H1 (cell line): ENCODE measurements around the gene LCN15. TPM values are rescaled to one million over a fixed set of nuclear protein-coding genes. Genes with fewer than 3 reads are reported as not detected.

Source experiments
- CHD7 ChIP-seq: fragments of 300-600 bp; sonication (generic); IDR thresholded peaks from 2 replicates; pipeline ENCODE4 v1.7.1; 2012; ENCODE audit warnings: low read length, moderate library complexity, mild to moderate bottlenecking, inconsistent platforms; ENCODE audit not compliant: insufficient replicate concordance
- CTCF ChIP-seq, 3 experiments: IDR thresholded peaks; 1 replicate in 2 of 3; 2 replicates in 1 of 3; pipeline versions ENCODE4 v1.5.1 to v1.6.1; 2011; ENCODE audit warnings: low read length in 3 of 3, mild to moderate bottlenecking in 3 of 3, inconsistent platforms in 2 of 3, low read depth in 1 of 3, moderate library complexity in 1 of 3; ENCODE audit not compliant: insufficient read depth in 1 of 3; ENCODE audit errors: control extremely low read depth in 1 of 3
- polyA plus RNA-seq, 7 experiments: library from polyadenylated mRNA; depleted of rRNA in 3 of 7; stranded (reverse) in 5 of 7; unstranded in 2 of 7; fragments of >200 nt in 5 of 7; fragments of 200-250 nt in 2 of 7; gene quantifications; 1 replicate in 5 of 7; 2 replicates in 1 of 7; 4 replicates in 1 of 7; pipeline versions ENCODE4 v1.2.1 to v1.2.3, GENCODE V29; 2011 to 2013; ENCODE audit warnings: missing spikeins in 2 of 7, mixed read lengths in 2 of 7
- total RNA-seq: library from RNA; stranded (reverse); fragmentation: NEBNext Ultra II Directional; extraction: Animal tissue kit (Norgen Biotek cat#: 25700); gene quantifications from 2 replicates; pipeline ENCODE4 v1.2.1, GENCODE V29; 2021

LCN15 gene
- total and polyA plus RNA-seq, 2 of the 8 experiments (the other 6 are each of a cell fraction or from before 2014, with no cell fraction given) = 0.08 to 0.47 TPM

GRCh38 chr9:136750526-136750925 is 13.8 kb downstream of the LCN15 start (continued):
- no peak for TF ChIP-seq CHD7
- no peak for TF ChIP-seq CTCF (IDR thresholded peaks at IDR 0.05; ENCODE audit: control extremely low read depth in 1 of 3, insufficient read depth in 1 of 3, low read depth in 1 of 3, low read length in 3 of 3)
